GM18951 (cell line): ENCODE data around the gene PAK5.

Experiments
- POLR2A ChIP-seq: IDR thresholded peaks from 4 replicates; pipeline ENCODE4 v1.6.1; 2011; ENCODE audit warnings: mild to moderate bottlenecking; ENCODE audit not compliant: insufficient read length, insufficient read depth; ENCODE audit errors: extremely low read depth
- in situ Hi-C: fragments of 300-500 bp; cut with MboI; formaldehyde crosslinking; loops from one replicate; pipeline ENCODE4 v1.12.0; 2022; ENCODE audit warnings: low sequenced_read_pairs, mixed read lengths, inconsistent platforms; ENCODE audit not compliant: unreplicated experiment

Gene PAK5

DNA sequence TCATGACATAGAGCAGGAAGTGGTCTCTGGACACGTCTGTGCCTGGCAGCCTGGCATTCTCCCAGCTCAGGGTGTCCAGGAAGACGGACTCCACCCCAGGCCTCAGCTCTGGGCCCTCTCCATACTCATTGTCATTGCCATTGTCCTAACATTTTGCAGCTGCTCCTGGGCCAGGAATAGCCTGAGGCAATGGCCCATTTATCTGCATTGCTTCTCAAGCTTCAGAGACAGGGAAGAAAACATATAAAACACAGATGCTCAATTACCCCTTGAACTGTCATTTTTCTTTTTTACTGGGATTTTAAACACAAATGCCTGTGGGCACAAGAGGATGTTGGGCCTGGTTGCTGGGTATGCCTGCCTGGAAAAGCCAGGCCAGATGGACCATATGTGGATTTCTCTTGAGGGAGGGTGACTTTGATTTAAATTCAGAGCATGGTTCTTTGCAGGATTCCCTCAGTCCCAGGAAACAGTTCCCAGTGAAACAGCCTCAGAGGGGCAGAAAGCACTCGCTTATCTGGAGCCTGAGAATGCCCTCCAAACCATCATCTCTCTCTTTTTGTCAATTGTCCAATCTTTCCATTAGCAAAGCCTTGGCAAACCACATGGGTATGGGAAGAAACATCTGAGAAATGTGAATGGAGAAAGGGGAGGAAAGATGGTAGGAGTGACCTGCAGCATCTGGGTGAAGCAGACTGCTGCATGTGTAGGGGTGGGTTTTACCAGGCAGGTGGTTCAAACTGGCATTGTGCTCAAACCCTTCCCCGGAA is 306.6 kb downstream of the PAK5 start:
- in situ Hi-C loops, result no loop called here

DNA sequence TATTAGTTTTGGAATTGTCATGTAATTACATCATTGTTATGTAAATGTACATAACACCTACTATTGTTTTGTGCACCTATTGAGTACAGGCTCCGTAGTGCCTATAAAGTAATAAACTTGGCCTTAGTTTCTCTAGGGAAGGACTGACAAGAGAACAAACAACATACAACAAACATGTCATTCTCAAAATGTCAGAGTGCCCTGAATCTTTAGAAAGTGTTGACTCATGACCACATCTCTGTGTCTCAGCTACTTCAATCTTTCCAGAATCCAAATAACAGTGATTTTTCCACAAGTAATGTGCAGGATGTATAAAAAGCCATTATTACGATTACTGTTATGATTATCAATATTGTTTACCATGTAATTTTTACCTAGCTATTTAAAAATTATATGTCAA is 307.3 kb downstream of the PAK5 start:
- TF ChIP-seq POLR2A, result no peak
- in situ Hi-C loops, result no loop called here

More for the DNA sequence above, 306.6 kb downstream of the PAK5 start:
- no peak for TF ChIP-seq POLR2A

DNA sequence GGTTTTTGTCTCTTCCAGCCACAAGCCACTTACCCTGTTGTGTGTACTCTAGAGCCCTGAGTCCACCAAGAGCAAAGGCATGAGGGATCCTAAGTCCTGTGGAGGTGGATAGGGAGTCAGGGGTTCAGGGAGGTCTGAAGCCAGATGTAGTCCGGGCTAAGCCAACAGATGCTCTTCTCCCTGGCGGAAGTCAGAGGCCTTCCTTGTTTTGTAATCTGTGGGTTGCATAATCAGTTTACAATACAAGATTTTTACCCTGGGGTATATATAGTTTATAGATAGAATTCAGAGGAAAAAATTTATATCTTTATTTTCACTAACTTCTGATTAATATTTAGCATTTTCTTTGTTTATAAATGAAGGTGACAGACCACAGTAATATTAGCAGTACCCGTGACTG is 315.2 kb downstream of the PAK5 start:
- TF ChIP-seq POLR2A, result no peak
- in situ Hi-C loops, result no loop called here

DNA sequence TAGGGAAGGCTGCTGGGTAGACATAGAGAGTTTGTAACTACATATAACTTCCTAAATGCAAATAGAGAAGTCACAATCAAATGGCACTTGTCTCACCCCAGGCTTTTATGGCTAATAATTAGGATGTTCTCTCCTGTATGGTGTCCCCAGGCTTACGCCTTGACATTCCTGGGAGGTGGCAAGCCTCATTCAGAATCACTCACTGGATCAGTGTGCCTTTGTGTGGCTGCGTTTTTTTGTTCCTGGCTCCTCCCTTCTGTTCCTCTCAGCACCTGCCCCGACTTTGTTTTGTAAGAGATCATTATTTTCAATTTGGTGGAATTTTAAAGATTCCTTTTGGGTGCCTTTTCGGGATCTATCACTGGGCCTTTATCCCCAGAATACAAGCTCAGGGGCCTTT is 318.8 kb downstream of the PAK5 start:
- TF ChIP-seq POLR2A, result no peak
- in situ Hi-C loops, result no loop called here

GRCh38 chr20:9518576-9519175 is 320.2 kb downstream of the PAK5 start:
- in situ Hi-C loops, result no loop called here
- no peak for TF ChIP-seq POLR2A

GRCh38 chr20:9517297-9518162 is 321.3 kb downstream of the PAK5 start:
- no peak for TF ChIP-seq POLR2A
- in situ Hi-C loops, result no loop called here

- no peak for TF ChIP-seq POLR2A
- in situ Hi-C loops, result no loop called here
These were observed 322.5 kb downstream of the PAK5 start for GRCh38 chr20:9516234-9516871.

- TF ChIP-seq POLR2A, result no peak
- in situ Hi-C loops, result no loop called here
These were observed 323.1 kb downstream of the PAK5 start for GRCh38 chr20:9515741-9516233.

- TF ChIP-seq POLR2A, result no peak
- in situ Hi-C loops, result no loop called here
These were observed 323.7 kb downstream of the PAK5 start for GRCh38 chr20:9515214-9515585.

DNA sequence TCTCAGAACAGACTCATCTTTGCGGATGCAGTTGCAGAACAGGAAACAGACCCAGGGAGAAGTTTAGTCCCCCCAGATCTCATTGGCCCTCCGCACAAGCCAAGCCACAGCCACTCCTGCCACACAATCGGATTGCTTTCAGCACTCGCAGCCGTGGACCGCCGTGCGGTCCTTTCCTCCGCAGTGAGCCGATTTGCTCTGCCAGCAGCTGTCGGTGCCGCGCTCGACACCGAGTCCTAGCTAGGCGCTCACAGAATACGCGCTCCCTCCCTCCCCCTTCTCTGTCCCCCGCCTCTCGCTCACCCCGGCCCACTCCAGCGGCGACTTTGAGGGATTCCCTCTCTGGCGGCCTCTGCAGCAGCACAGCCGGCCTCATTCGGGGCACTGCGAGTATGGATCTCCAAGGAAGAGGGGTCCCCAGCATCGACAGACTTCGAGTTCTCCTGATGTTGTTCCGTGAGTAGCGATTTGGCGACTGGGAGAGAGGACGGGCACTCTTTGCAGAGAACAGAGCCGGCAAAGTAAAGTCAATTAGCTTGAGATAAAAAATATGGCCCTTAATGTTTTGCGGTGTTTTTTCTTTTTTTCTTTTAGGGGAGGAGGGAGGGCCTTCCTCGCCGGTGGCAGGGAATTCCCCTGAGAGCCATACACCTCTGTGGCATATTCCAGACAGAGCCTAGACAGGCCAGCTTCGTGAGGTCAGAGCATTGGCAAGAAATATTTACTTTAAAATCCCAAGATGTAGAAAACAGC is 324.2 kb downstream of the PAK5 start, which contains the start of gene LAMP5:
Gene LAMP5 (plus strand): TSS at position 130 of the 753 bp plus-strand sequence. CDS start 263 bp downstream, at position 393.
- no peak for TF ChIP-seq POLR2A
- in situ Hi-C loops, result no loop called here

- in situ Hi-C loops, result no loop called here
- TF ChIP-seq POLR2A, result no peak
These were observed 324.8 kb downstream of the PAK5 start for GRCh38 chr20:9514072-9514460.

GRCh38 chr20:9510911-9511310 is 328.0 kb downstream of the PAK5 start:
- in situ Hi-C loops, result no loop called here
- TF ChIP-seq POLR2A, result no peak
